GM12878 (cell line): ENCODE data around the gene FAM227B. TPM values are rescaled to one million over a fixed set of nuclear protein-coding genes. Genes with fewer than 3 reads are reported as not detected.
"Not testable (repeated sequence)": the region's sequence is repeated elsewhere in the genome, so short reads cannot be mapped to it uniquely, and the experiment has no call there.

ENCODE experiments used
- ATAC-seq: fragments of 200-7000 bp; cut with Tn5 transposase; 3 replicates; pipeline ENCODE4 v1.9.1; 2020; ENCODE audit warnings: mild to moderate bottlenecking, moderate library complexity
- BruUV-seq: library from RNA; stranded (reverse); fragments of 400-500 nt; replicated peaks from 2 replicates; lab custom pipeline; 2021; lab: Mats Ljungman, UMichigan
- CTCF ChIA-PET: fragments of 300-600 bp; sonication (Branson Sonifier 250); formaldehyde crosslinking; extraction: SDS; loops from one replicate; lab custom pipeline; 2021; ENCODE audit warnings: inconsistent platforms; lab: Yijun Ruan, JAX
- POLR2A ChIA-PET: fragments of 350-600 bp; formaldehyde crosslinking; extraction: SDS; loops from one replicate; lab custom pipeline; 2021; ENCODE audit warnings: inconsistent platforms; lab: Charles Lee
- RAD21 ChIA-PET: fragments of 300-600 bp; sonication (Branson Sonifier 250); formaldehyde crosslinking; loops from one replicate; lab custom pipeline; 2023; ENCODE audit warnings: antibody characterized with exemption; ENCODE audit not compliant: unreplicated experiment; lab: Charles Lee
- SMC1A ChIA-PET: fragments of 300-600 bp; sonication (Branson Sonifier 250); formaldehyde crosslinking; loops from one replicate; lab custom pipeline; 2023; ENCODE audit not compliant: unreplicated experiment, uncharacterized antibody; lab: Charles Lee
- DNase-seq: peaks from one replicate; pipeline ENCODE4 v3.0.0-alpha.2; 2011; ENCODE audit warnings: low read depth, low spot score
- FAIRE-seq: peaks from 3 replicates; lab custom pipeline; 2011; peaks lifted over from hg19 to GRCh38; lab: Jason Lieb, UNC
- H2AFZ ChIP-seq: 2 replicates; pipeline ENCODE4 v1.6.0; 2011; ENCODE audit warnings: low read depth, low read length, control low read depth; ENCODE audit not compliant: control insufficient read depth
- H3K27ac ChIP-seq: 2 replicates; pipeline ENCODE4 v1.5.1; 2011; ENCODE audit warnings: control low read depth; ENCODE audit not compliant: control insufficient read depth, insufficient read depth
- H3K27me3 ChIP-seq, 2 experiments: replicated peaks in 1 of 2; 2 replicates each; pipeline versions ENCODE4 v1.6.0 to v1.6.1; 2011; ENCODE audit warnings: low read length in 1 of 2; ENCODE audit not compliant: control insufficient read depth in 2 of 2, insufficient read depth in 2 of 2
- H3K36me3 ChIP-seq, 2 experiments: 2 replicates each; pipeline ENCODE4 v1.5.1; 2011; ENCODE audit warnings: low read length in 1 of 2; ENCODE audit not compliant: control insufficient read depth in 2 of 2, insufficient read depth in 2 of 2
- H3K4me1 ChIP-seq: 2 replicates; pipeline ENCODE4 v1.6.1; 2011; ENCODE audit warnings: mild to moderate bottlenecking, low read length, moderate library complexity, mixed read lengths; ENCODE audit not compliant: control insufficient read depth, insufficient read depth
- H3K4me2 ChIP-seq: 2 replicates; pipeline ENCODE4 v1.6.0; 2011; ENCODE audit warnings: control low read depth; ENCODE audit not compliant: control insufficient read depth, insufficient read depth
- H3K4me3 ChIP-seq: fragments of 200-600 bp; sonication (generic); 2 replicates; pipeline ENCODE4 v1.5.1; 2016
- H3K79me2 ChIP-seq: 2 replicates; pipeline ENCODE4 v1.6.0; 2011; ENCODE audit warnings: low read length; ENCODE audit not compliant: control insufficient read depth, insufficient read depth
- H3K9ac ChIP-seq: 2 replicates; pipeline ENCODE4 v1.8.0; 2011; ENCODE audit warnings: low read length, control low read depth, mixed read lengths; ENCODE audit not compliant: control insufficient read depth, insufficient read depth
- H3K9me3 ChIP-seq: replicated peaks from 3 replicates; pipeline ENCODE4 v1.5.1; 2011; ENCODE audit warnings: mild to moderate bottlenecking, low read length; ENCODE audit not compliant: control insufficient read depth, insufficient read depth
- H4K20me1 ChIP-seq: 2 replicates; pipeline ENCODE4 v1.6.0; 2011; ENCODE audit not compliant: control insufficient read depth, insufficient read depth
- CREM ChIP-seq: IDR thresholded peaks from 2 replicates; pipeline ENCODE4 v1.6.1; 2014; ENCODE audit warnings: antibody characterized with exemption, low read depth
- ELK1 ChIP-seq: IDR thresholded peaks from 2 replicates; pipeline ENCODE4 v1.6.1; 2012; ENCODE audit warnings: low read depth, low read length, improper control_type of control experiment
- PBX3 ChIP-seq: IDR thresholded peaks from 2 replicates; pipeline ENCODE4 v1.6.1; 2011; ENCODE audit warnings: mild to moderate bottlenecking, low read depth, low read length, moderate library complexity; ENCODE audit not compliant: insufficient replicate concordance
- WGBS: methylation state at CpG from one replicate; pipeline ENCODE4 v1.1.6; 2016; ENCODE audit warnings: low lambda C conversion rate; ENCODE audit not compliant: insufficient replicate concordance, insufficient coverage; ENCODE audit errors: missing lambda C conversion rate; 5-methylcytosine and 5-hydroxymethylcytosine counted together
- in situ Hi-C: fragments of 300-500 bp; cut with MboI; formaldehyde crosslinking; loops from 9 replicates; pipeline ENCODE4 v1.14.3; 2018; ENCODE audit warnings: mixed read lengths
- intact Hi-C: fragments of 100-400 bp; cut with micrococcal nuclease; formaldehyde crosslinking; loops from one replicate; pipeline ENCODE4 v1.14.2; 2022; ENCODE audit not compliant: unreplicated experiment
- polyA plus RNA-seq, 11 experiments: library from polyadenylated mRNA; depleted of rRNA in 4 of 11; unstranded in 6 of 11; stranded (reverse) in 5 of 11; fragments of >200 nt; fragmentation: Nextera tagmentation in 4 of 11; fragmentation: Illumina TruSeq in 1 of 11; extraction: Ambion mirVana in 4 of 11; extraction: Trizol in 1 of 11; gene quantifications; 1 replicate in 1 of 11; 2 replicates in 10 of 11; pipeline versions ENCODE4 v1.2.1 to v1.2.3, GENCODE V29; 2011 to 2016; ENCODE audit warnings: inconsistent platforms in 2 of 11, missing spikeins in 2 of 11, low read depth in 1 of 11
- total RNA-seq, 4 experiments: library from RNA; depleted of rRNA in 3 of 4; stranded (reverse); fragments of >200 nt in 3 of 4; fragmentation: Illumina TruSeq in 1 of 4; extraction: Trizol in 1 of 4; gene quantifications; 2 replicates each; pipeline versions ENCODE4 v1.2.1 to v1.2.3, GENCODE V29; 2013 to 2021

Gene FAM227B
- total and polyA plus RNA-seq, 10 of the 15 experiments (the other 5 are each of a cell fraction or from before 2014, with no cell fraction given) = 3.9 to 12.6 (median 6.9) TPM

- TF ChIP-seq ELK1 (no peak), CREM (no peak), PBX3 (no peak)
Observed at GRCh38 chr15:49604625-49605409, 15.8 kb downstream of the FAM227B start (continued).

- RAD21 ChIA-PET = interaction anchor here (0.6 kb wide), 1 partner anchor 709 kb away, joined by 3 read pairs; no protein-coding TSS in a partner anchor
- H3K27me3 ChIP-seq, H3K9ac ChIP-seq, H3K27ac ChIP-seq, H3K4me3 ChIP-seq, H3K4me2 ChIP-seq, DNase-seq, FAIRE-seq, H3K36me3 ChIP-seq, in situ Hi-C loops, H3K79me2 ChIP-seq, H3K9me3 ChIP-seq, POLR2A ChIA-PET, SMC1A ChIA-PET, intact Hi-C loops, H2AFZ ChIP-seq, ATAC-seq, BruUV-seq, H3K4me1 ChIP-seq, H4K20me1 ChIP-seq: not testable (repeated sequence)
- CTCF ChIA-PET = interaction anchor here (0.6 kb wide), 1 partner anchor 22 kb away, joined by 3 read pairs; no protein-coding TSS in a partner anchor
- WGBS = 76% methylated on average over 12 of the region's 12 CpGs
Observed at GRCh38 chr15:49592829-49593316, 27.7 kb downstream of the FAM227B start.
